ENCODE results near the gene CALM3. TPM values are rescaled to one million over a fixed set of nuclear protein-coding genes. Genes with fewer than 3 reads are reported as not detected.
A peak's percentile ranks its signal among the peaks of the same experiment; 100 is the strongest.
"Not testable (repeated sequence)": the region's sequence is repeated elsewhere in the genome, so short reads cannot be mapped to it uniquely, and the experiment has no call there.

The CALM3 gene
- total RNA-seq, 4 donors from 2014 or later, result 108 to 190 (median 155) TPM

DNA sequence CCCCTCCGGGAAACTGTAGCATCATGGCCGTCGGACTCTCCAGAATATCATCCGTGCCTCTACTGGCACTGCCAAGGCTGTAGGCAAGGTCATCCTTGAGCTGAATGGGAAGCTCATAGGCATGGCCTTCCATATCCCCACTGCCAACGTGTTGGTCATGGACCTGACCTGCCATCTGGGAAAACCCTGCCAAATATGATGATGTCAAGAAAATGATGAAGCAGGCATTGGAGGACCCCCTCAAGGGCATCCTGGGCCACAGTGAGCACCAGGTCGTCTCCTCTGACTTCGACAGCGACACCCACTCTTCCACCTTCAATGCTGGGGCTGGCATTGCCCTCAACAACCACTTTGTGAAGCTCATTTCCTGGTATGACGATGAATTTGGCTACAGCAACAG lies 41.9 kb upstream of the CALM3 start:
- DNase-seq, result no peak
- H3K27ac ChIP-seq, result no peak overlapping the region
- H3K27me3 ChIP-seq, result no peaks in the 10 kb centered on the region
- WGBS, 2 donors, result 92 to 93% methylated on average over 8 to 9 of the region's 9 CpGs
- H3K9me3 ChIP-seq, result no peaks in the 10 kb centered on the region
- intact Hi-C loops (cut with DNase I), result no loop called here
- H3K36me3 ChIP-seq, result no peaks in the 10 kb centered on the region
- no peak overlapping the region for H3K4me3 ChIP-seq (replicated peaks in 1 of 3)
- TF ChIP-seq CTCF (IDR thresholded peaks at IDR 0.05) (no peak), POLR2A (IDR thresholded peaks at IDR 0.05) (no peak)
- peaks cover 4 to 11% of the 10 kb centered on the region in 2 donors for H3K4me1 ChIP-seq

- H3K9me3 ChIP-seq; intact Hi-C loops (cut with DNase I); H3K4me3 ChIP-seq (replicated peaks in 1 of 3); H3K27me3 ChIP-seq; H3K36me3 ChIP-seq; DNase-seq; H3K27ac ChIP-seq: not testable (repeated sequence)
- WGBS, 2 donors, result 91 to 95% methylated on average over 8 of the region's 8 CpGs
- H3K4me1 ChIP-seq, result peaks cover 4 to 11% of the 10 kb centered on the region in 2 donors
Observed at GRCh38 chr19:46559675-46560074, 41.5 kb upstream of the CALM3 start.

DNA sequence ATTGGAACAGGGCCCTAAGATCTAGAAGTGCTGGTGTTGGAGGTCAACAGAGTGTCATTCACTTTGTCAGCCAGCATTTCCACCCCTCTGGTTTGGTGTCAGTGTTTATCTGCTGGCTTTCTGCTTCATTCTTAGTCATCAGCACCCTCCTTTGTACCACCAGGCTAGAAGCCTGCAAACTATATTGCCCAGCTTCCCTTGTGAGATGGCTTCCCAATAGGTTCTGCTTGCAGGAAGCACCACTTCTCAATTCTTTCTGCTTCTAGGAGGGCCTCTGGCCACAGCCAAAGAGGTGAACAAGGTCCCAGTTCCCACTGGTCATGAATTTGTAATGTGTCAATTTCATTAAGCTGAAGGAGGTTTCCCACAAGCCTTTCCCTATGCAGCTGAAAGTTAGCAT lies 36.4 kb upstream of the CALM3 start:
- peaks cover 4 to 11% of the 10 kb centered on the region in 2 donors for H3K4me1 ChIP-seq
- DNase-seq, result no peak
- intact Hi-C loops (cut with DNase I), result no loop called here
- H3K27me3 ChIP-seq, result no peaks in the 10 kb centered on the region
- no peak overlapping the region for H3K27ac ChIP-seq
- H3K36me3 ChIP-seq, result no peaks in the 10 kb centered on the region
- H3K9me3 ChIP-seq, result no peaks in the 10 kb centered on the region
- no peak for TF ChIP-seq CTCF (IDR thresholded peaks at IDR 0.05)
- no peak for TF ChIP-seq POLR2A (IDR thresholded peaks at IDR 0.05)
- H3K4me3 ChIP-seq (replicated peaks in 1 of 3), result no peak overlapping the region

DNA sequence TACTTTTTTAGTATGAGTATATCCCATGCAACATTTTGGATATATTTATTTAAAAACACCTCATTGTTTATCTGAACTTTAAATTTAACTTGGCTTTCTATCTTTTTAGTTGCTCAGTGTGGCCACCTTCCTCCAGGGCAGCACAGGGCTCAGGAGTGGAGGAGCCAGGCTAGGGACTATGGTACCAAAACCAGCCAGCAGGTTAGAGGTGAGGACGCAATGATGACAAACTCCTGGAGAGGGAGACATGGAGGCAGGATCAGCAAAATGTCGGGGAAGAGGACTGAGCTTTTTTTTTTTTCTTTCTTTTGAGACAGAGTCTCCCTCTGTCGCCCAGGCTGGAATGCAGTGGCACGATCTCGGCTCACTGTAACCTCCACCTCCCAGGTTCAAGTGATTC lies 29.6 kb upstream of the CALM3 start:
- no peaks in the 10 kb centered on the region for H3K27me3 ChIP-seq
- TF ChIP-seq POLR2A (IDR thresholded peaks at IDR 0.05), result no peak
- peak in 2 of 6 experiments; percentile 4 to 9 for TF ChIP-seq CTCF (IDR thresholded peaks at IDR 0.05)
- H3K36me3 ChIP-seq, result no peaks in the 10 kb centered on the region
- H3K9me3 ChIP-seq, result no peaks in the 10 kb centered on the region
- DNase-seq, result no peak
- no peaks in the 10 kb centered on the region for H3K4me1 ChIP-seq
- H3K27ac ChIP-seq, result no peak overlapping the region
- 47 to 53% methylated on average over 5 of the region's 5 CpGs for WGBS, 2 donors
- intact Hi-C loops (cut with DNase I), result no loop called here
- no peak overlapping the region for H3K4me3 ChIP-seq (replicated peaks in 1 of 3)

- 84 to 89% methylated on average over 8 of the region's 8 CpGs for WGBS, 2 donors
- Histone ChIP-seq H3K9me3 (no peaks in the 10 kb centered on the region), H3K4me1 (no peaks in the 10 kb centered on the region), H3K4me3 (replicated peaks in 1 of 3) (no peak overlapping the region), H3K36me3 (no peaks in the 10 kb centered on the region), H3K27me3 (no peaks in the 10 kb centered on the region), H3K27ac (no peak overlapping the region)
- intact Hi-C loops (cut with DNase I), result no loop called here
- no peak for TF ChIP-seq POLR2A (IDR thresholded peaks at IDR 0.05)
- TF ChIP-seq CTCF (IDR thresholded peaks at IDR 0.05), result no peak
- no peak for DNase-seq
Observed at GRCh38 chr19:46573679-46574498, 27.2 kb upstream of the CALM3 start.

All from thyroid gland (tissue), 4 donors.